GM13976 (cell line): Measurements from ENCODE around the gene SMO.
"Not testable (repeated sequence)": the region's sequence is repeated elsewhere in the genome, so short reads cannot be mapped to it uniquely, and the experiment has no call there.

Experiments used
- DNase-seq: peaks from one replicate; pipeline ENCODE4 v3.0.0; 2012; ENCODE audit warnings: low spot score
- in situ Hi-C: fragments of 300-500 bp; cut with MboI; formaldehyde crosslinking; loops from one replicate; pipeline ENCODE4 v1.12.0; 2022; ENCODE audit warnings: low sequenced_read_pairs, mixed read lengths, inconsistent platforms; ENCODE audit not compliant: unreplicated experiment
- TF ChIP-seq, protein P1 (sequence below): IDR thresholded peaks from 2 replicates; pipeline ENCODE4 v1.5.1; 2012; ENCODE audit warnings: borderline replicate concordance, mild to moderate bottlenecking; ENCODE audit not compliant: insufficient read depth; ENCODE audit errors: extremely low read depth, missing control alignments, control extremely low read depth

Gene SMO

DNA sequence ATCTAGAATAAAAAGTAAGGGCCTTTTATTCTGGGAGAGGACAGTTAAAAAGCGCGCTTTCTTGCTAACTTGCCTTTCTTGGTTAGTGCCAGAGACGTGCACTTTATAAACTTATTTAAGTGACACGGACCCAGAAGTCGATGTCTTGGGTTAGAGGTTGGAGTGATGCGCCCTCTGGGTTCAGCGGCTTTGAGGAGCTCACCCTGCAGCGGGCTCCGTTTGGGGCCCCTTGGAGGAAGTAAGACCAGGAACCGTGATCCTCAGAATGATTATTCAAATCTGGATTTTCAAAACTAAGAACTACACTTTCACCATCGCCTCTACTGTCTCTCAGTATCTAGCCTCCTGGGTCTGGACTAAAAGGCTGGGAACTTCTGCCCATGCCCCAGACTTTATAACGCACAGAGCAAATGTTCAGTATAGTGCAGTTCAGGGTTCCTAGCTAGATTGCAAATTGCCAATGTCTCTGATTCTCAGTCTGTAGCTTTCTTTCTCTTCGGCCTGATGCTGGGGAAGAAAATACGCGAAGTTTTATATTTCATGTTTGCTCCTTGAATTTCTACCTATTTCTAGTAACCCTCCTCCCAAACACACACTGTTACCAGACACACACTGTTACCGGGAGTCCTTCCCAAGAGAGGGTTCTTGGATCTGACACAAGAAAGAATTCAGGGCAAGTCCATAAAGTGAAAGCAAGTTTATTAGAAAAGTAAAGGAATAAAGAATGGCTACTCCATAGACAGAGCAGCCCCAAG is 18.6 kb upstream of the SMO start:
- in situ Hi-C loops = no loop called here
- TF ChIP-seq, protein P1, sequence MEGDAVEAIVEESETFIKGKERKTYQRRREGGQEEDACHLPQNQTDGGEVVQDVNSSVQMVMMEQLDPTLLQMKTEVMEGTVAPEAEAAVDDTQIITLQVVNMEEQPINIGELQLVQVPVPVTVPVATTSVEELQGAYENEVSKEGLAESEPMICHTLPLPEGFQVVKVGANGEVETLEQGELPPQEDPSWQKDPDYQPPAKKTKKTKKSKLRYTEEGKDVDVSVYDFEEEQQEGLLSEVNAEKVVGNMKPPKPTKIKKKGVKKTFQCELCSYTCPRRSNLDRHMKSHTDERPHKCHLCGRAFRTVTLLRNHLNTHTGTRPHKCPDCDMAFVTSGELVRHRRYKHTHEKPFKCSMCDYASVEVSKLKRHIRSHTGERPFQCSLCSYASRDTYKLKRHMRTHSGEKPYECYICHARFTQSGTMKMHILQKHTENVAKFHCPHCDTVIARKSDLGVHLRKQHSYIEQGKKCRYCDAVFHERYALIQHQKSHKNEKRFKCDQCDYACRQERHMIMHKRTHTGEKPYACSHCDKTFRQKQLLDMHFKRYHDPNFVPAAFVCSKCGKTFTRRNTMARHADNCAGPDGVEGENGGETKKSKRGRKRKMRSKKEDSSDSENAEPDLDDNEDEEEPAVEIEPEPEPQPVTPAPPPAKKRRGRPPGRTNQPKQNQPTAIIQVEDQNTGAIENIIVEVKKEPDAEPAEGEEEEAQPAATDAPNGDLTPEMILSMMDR = no peak
- DNase-seq = peak; percentile 67

DNA sequence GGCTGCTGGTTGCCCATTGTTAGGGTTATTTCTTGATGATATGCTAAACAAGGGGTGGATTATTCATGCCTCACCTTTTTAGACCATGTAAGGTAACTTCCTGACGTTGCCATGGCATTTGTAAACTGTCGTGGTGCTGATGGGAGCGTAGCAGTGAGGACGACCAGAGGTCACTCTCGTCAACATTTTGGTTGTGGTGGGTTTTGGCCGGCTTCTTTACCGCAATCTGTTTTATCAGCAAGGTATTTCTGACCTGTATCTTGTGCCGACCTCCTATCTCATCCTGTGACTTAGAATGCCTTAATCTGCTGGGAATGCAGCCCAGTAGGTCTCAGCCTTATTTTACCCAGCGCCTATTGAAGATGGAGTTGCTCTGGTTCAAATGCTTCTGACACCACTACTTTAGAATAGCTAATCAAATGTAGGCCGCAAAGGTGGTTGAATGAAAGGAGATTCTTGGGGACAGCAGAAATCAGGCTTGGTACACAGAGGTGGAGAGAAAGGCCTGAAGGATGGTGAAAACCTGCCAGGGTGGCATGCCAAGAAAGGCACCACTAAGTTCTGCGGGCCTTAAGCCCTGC is 17.9 kb upstream of the SMO start:
- TF ChIP-seq, protein P1 = no peak
- DNase-seq = no peak
- in situ Hi-C loops = no loop called here

DNA sequence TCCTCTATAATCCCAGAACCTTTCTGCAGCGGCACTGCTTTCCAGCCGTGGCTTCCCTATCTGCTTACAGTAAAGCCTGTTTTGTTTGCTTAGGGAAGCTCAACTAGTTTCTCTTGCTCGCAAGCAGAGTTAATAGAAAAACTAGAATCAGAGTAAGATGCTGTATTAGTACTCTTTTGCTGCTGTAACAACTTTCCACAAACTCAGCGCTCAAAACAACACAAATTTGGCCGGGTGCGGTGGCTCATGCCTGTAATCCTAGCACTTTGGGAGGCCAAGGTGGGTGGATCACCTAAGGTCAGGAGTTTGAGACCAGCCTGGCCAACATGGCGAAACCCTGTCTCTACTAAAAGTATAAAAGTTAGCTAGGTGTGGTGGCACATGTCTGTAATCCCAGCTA is 14.6 kb upstream of the SMO start:
- DNase-seq, in situ Hi-C loops: not testable (repeated sequence)

DNA sequence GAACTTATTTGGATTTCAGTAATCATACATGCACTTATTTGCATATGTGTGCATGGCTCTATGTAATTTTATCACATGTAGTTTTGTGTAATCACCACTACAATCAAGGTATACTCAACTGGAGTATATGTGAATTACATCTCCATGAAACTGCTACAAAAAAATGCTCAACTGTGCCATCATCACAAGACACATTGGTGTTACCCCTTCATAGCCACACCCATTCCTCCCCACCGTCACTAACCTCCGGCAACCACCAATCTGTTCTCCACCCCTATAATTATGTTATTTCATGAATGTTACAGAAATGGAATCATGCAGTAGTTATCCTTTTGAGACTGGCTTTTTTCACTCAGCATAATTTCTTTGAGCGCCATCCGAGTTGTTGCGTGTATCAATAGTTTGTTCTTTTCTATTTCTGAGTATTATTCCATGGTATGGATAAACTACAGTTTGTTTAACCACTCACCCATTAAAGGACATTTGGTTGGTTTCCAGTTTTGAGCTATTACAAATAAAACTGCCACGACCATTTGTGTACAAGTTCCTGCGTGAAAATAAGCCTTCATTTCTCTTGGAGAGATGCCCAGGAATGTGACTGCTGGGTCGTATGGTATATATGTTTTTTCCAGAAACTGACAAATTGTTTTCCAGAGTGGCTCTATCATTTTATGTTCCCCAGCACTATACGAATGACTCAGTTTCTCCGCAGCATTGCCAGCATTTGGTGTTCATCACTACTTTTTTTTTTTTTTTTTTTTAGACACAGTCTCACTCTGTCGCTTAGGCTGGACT is 11.3 kb upstream of the SMO start:
- in situ Hi-C loops = no loop called here
- TF ChIP-seq, protein P1 = no peak
- no peak for DNase-seq

DNA sequence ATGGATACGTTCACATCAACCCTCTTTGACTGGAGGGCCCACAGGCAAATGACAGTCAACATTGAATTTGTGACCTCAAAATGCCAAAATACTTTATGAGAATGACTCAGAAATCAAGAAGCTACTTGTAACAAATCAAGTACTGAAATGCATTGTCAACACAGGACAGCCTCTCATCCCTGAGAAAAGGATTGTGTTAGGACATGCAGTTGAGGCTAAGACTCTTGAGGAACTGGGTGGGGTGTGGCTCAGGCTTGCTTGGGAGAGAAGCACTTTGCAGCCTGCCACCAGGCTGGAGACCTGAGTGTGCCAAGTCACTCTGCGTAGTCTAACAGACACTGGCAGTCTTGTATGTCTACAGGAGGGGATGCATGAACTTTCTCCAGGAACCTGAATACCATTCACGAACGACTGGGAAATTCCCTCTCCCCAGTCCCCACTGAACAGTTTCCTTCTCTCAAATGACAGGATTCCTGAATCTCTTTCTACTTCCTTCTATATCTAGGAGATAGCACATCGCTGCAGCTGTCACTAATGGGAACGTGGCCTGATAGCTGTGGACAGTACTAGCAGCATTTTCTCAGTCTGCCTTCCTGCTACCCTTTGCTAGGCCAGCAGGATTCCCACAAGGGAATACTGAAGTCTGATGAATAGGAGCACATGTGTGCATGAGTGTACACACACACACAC is 3.3 kb upstream of the SMO start:
- no peak for DNase-seq
- in situ Hi-C loops = no loop called here
- TF ChIP-seq, protein P1 = no peak

DNA sequence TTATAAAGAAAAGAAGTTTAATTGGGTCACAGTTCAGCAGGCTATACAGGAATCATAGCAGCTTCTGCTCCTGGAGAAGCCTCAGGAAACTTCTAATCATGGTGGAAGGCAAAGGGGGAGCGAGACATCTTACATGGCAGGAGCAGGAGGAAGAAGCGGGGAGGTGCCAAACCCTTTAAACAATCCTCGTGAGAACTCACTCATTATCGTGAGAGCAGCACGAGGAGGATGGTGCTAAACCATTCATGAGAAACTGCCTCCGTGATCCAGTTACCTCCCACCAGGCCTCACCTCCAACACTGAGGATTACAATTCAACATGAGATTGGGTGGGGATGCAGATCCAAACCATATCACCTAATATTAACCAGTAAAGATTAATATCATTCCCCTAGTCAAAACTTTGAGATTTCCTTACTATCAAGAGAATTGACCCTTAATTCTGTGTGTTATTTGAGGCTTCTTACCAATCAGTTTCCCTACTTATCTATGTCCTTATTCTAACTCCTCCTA is 1.6 kb upstream of the SMO start:
- no peak for DNase-seq
- TF ChIP-seq, protein P1 = no peak
- in situ Hi-C loops = no loop called here
